Eye (tissue), 1 donor: Measurements from ENCODE around the gene PARVA.

Experiments used
- DNase-seq: peaks from one replicate; pipeline ENCODE4 v3.0.0-alpha.2; 2015

The PARVA gene

DNA sequence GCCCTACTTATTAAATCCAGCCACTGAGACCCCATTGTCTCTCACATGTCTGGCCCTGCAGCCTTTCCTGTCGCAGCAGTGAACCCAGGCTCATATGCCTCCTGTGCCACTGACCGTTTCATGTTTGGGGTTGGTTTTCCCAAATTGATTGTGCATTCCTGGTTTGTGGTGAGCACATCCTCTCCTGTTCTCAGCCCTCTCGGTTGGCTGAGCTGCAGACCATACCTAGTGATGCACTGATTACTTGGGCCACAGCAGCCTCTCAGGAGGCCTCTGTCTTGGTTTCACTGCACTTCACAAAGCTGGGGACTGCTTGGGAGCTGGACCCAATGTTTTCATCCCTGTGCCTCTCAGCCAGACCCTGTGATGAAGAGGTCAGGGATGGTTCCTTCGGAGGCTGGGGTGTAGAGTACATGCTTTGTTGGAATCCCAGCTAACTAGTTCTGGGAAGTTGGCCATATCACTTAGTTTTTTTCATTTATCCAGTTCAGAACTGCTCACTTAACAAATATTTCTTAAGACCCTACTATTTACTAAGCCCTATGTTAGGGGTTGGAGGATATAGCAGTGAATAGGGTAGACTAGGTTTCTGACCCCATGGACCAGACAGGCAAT lies 30.9 kb downstream of the PARVA start:
- DNase-seq = no peak

DNA sequence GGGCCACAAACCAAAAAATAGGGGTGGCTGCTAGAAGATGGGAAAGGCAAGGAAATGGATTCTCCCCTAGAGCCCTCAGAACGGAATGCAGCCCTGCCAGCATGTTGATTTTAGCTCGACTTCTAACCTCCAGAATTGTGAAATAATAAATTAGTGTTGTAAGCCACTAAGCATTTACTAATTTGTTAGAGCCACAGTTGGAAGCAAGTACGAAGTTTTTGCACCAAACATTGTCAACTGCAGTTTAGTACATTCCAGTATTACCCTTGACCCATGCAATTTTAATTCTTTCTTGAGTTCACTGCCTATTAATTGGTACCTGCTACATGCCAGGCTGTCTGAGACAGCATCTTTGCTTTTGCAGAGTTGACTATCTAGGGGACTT lies 32.2 kb downstream of the PARVA start:
- no peak for DNase-seq

DNA sequence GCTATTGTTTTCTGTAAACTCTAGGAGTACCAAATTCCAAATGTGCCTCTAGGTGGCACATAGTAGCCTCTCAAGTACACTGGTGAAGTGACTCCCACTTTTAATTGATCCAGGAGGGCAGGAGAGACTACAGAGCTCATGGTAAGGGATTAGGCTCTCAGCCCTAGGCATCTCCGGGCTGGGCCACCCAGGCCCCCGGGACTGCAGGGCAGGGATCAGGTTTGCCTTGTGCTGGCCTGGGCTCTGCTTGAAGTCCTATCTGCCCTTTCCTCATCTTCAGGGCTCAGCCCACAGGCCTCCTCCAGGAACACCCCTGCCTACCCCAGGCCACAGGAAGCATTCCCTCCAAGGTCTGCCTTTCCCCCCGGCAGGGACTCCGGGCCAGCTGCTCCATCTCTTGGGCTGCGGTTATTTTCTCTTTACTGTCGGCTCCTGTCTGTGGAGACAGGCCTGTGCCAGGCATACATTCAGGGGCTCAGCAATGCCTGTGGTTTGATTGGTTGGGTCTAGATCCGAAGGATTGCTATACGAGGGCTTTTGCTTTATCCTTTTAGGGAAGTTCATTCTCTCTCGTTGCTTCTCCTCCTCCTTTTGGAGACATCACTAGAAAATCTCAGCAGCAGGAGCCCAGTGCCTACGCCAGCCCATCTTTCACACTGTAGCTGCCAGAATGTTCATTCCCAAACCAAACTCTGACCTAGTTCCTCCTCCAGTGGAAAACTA lies 32.8 kb downstream of the PARVA start:
- DNase-seq = no peak

DNA sequence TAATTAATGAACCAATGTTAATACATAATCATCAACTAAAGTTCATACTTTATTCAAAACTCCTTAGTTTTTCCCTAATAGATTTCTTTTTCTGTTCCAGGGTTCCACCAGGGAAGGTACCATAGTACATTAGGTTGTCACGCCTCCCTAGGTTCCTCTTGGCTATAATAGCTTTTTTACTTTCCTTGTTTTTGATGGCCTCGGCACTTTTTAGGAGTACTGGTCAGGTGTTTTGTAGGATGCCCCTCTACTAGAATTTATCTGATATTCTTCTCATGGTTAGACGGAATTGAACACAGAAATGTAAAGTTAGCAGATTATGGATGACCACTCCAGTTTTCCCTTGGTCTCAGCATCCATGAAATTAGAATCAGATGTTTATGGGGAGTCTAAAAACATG lies 34.0 kb downstream of the PARVA start:
- no peak for DNase-seq

DNA sequence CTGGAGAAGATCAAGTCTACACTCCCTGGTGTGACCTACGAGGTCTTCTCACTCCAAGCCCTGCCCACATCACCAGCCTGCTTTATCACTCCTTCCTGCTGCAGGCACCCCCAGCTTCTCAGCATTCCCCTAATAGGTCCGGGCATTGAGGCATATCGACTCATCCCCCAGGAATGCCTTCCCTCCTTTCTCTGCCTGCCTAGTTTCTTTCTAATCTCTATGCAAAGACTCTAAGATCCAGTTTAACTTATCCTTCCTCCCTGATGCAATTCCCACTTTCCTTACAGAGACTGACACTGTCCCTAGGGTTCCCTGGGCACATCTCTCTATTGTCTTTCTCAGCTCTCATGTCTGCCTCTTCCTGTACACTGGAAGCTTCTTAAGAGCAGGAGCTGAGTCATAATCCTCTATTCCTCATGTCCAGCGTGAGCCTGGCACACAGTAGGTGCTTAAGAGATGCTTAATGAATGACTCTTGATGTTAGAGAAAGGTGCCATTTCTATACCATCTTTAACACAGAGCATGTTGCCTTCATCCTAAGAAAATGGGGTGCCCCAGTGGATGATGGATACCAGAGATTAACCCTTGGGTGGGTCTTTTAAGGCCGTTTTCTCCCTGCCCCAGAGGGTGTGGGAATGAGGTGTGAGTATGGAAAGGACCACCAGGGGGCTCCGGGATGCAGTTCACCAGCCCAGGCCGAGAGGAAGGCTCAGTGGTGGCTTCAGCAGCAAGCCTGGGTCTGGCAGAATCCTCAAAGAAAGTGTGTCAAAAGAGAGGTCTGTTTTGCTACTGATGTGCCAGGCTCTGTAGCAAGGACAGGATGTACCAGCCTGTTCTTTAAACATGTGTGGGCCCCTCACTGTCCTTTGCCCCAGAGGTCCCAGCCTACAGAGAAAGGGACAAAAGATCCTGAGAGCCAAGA lies 34.7 kb downstream of the PARVA start:
- DNase-seq = peak; percentile 90

DNA sequence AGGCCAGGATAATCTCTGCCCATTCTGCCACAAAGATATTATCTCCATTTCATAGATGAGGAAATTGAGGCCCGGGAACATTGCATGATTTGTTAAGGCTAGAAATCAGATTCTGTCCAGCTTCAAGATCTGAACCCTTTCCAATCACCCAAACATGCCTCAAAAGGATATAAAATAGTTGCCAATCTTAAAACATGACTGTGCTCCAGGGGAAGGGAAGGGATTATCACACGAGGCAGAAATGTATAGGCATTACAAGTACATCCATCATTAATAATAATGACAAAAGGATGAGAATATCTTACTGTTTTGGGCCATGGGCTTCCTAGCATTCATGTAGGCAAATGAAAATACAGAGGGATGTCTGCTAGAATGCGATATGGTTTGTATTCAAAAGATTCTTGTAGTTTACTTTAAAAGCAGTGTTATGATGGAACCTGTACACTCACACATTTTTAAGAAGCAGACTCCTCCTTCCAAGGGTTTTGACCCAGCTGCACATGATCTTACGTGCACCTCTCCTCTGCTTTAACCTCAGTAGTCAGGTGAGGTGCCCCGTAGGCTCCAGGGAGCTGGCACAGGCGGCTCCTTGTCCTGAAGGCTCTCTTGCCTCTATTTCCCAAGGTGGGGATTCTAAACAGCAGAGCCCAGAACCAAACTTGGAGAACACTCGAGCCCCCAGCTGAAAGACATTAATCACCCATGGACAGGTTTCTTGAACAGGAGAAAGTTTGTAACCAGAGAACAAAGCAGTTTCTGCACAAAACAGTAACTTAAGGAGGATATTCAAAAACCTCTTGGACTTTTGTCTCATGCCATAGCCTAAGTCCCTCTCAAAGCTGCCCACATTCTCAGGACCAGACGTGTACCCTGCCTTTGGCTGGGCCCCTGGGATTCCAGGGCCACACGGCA lies 36.0 kb downstream of the PARVA start:
- DNase-seq = no peak

DNA sequence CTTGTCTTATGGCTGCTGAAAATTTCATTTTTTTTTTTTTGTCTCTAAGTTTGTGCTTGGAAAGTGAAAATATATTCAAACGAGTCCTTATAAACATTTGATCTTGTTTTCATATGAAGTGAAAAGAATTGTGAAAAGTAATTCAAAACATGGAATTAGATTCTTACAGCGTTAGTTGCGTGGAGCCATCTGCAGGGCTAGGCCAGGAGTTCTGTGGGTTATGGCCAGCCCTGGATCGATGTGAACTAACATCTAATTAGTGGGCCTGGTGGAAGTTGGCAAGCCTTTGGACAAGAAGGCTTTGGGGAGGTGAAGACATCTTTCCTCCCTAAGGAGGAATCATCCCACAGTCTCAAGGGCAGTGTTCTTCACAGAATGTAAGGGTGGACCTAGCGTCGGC lies 37.2 kb downstream of the PARVA start:
- DNase-seq = no peak

DNA sequence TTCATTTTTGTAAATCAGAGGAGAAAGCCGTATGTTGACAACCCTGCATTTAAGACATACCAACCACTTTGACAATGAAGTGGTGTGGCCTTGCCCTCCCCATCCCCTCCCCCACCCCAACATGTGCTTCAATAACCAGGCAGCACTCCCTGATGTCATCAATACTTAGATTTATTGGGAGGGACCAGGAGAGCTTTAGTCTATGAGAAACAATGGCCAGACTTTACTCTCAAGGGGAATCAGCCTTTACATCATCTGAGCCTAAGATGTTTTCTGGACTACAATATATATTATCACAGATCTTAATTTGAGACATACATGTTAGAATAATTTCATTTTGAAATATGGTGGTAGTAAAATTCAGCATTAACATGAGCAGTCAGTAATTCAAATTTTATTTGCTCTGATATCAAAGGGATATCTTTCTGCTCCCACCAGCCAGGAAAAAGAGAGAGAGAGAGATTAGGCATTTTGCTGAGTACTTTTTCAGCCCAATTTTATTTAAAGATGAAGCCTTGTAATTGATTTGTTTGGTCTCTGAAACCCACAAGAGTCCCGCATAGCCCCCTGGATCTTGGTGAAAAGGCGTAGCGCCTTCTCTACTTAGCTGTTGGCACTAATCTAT lies 38.1 kb downstream of the PARVA start:
- no peak for DNase-seq

DNA sequence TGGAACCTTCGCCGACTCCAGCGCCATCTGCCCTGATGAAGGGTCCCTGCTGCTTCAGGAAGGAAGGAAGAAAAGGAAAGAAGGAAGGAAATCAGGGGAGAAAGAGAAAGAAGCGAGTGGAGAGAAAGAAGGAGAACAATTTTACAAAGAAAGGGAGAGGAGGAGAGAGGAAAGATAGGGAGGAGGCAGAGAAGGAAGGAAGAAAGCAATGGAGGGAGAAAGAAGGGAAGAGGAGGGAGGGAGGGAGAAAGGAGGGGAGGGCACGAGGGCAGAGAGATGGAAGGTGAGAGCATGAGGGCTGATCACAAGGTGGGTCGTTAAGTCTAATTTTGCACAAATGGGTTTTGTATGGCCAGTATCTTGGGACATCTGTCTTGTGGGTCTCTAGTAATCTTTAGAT lies 39.2 kb downstream of the PARVA start:
- no peak for DNase-seq

DNA sequence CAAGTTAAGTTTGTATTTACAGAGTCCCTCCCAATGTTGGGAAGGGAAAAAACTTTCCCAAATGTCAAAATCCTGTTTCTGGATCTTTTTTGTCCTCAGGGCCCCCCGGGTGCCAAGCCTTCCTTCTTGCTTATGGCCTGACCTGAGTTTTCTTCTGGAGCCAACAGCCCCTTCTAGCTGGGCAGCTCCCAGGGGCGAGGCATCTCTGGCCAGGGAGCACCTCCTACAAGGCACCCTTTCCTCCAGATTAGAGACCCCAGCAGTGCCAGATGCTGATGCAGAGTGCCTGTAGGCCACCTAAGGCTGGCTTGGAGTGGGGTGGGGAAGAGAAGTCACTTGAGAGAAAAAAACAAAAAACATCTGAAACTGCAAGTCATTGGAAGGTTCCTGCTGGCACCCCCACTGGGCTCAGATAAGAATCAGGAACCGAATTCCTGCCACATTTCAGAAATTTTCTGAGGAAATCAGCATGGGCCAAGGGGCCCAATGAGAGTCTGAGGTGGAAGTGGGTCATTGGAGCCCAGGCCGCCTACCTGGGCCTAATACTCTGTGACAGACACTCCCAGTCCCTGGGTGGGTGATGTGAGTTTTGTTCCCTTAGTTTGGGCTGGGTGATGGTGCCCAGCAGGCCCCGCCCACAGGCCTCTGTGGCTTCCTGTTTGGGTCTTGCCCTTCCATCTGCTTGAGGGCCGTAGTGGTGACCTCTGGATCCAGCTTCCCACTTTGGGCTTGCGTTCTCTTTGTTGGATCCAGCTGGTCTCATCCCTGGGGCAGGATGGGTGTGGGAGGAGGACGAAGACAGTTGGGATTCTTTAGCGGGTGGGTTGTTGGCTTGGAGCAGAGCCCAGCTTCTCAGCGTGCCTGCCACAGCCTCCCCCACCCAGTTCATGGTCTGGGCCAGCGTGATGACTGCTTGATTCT lies 40.6 kb downstream of the PARVA start:
- DNase-seq = no peak

DNA sequence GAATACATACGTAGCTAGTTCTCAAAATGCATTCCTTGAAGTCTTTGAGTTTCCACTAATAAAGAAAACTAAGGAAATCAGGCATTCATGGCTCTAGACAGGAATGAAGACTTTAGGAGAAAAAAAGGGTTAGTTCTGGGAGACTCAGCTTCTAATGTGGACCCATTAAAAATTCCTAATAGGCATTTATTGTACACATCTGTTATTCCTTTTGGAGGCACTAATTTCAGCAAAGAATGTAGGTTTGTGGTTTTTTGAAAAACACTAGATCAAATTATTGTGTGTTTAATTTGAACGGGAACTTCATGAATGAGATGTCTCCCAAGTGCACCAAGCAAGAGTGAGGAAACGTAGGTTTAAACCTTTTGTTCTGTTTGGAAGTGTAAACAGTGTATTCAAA lies 42.7 kb downstream of the PARVA start:
- no peak for DNase-seq

DNA sequence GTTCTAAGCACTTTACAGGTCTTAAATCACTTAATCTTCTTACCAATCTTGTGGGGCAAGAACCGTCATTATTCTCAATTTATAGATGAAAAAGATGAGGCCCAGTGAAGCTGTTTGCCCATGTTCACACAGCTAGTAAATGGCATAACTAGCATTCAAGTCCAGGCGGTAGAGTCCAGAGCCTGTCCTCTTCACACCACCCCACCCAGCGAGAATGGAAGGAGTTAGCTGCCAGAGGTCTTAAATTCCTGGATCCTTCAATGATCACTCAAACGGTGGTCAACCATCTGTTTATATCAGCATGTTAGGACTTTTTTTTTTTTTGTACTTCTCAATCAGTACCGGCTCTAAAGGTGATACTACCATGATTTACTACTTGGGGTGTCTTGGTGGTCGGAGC lies 43.3 kb downstream of the PARVA start:
- no peak for DNase-seq

DNA sequence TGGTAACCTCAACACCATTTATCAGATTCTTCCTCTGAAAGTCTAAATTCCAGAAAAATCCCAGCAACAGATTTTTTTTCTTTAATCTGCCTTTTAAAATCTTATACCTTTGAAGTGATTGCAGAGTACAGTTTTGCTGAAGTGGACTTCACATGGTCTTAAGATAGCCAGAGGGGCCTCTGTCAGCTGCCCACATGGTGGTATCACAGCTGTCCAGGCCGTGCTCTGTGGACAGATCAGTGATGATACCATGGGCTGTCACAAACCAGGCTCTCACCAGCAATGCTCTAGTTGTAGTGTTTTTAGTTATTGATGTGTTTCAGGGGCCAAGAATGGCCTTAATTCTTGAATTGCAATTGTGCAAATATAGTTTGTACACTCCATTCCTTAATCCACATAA lies 44.0 kb downstream of the PARVA start:
- no peak for DNase-seq

DNA sequence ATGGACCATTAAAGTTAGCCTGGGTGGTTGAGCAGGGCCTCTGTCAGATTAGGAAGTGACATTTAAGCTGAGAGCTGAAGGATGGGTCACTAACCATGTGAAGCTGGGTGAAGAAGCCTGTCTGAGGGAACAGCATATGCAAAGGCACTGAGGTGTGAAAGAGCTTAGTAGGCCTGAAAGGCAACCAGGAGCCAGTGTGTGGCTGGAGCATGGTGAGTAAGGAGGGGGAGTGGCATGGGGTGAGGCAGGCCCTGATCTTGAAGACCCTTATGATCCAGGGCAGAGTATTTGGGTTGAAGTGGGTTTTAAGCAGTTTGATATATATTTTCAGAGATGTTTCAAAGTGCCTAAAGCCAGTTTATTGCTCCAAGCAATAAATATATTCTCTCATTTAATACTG lies 48.8 kb downstream of the PARVA start:
- DNase-seq = no peak

DNA sequence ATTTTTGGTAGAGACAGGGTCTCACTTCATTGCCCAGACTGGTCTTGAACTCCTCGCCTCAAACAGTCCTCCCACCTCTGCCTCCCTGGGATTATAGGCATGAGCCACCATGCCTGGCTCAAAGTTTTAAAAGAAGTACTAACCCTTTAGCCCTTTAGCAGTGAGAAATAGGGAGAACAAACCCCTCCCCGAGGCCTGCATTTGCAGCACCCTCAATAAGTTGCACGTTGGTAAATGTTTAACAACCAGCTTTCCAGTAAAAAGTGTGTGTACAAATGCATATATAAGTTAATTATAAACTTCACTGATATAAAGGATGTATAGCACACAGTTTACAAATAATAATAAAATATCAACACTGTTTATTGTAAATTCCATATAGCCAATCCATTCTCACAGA lies 51.8 kb downstream of the PARVA start:
- DNase-seq = no peak

DNA sequence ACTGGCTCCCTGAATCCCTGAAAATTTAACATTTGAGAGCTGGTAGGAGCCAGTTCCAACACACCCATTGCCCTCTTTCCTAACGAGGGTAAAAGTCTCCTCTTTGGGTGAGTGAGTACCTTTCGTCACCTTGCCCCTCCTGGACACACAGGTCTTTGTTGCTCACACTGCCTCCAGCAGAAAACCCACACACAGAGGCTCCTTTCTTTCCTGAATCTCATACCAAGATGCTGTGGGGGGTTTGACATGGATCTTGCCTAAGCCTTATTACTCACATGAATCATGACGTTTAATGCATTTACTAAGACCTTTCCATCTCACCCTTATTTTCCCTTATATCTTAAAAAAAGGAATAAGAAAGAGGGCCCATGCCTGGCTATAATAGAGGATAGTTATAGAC lies 53.0 kb downstream of the PARVA start:
- no peak for DNase-seq

DNA sequence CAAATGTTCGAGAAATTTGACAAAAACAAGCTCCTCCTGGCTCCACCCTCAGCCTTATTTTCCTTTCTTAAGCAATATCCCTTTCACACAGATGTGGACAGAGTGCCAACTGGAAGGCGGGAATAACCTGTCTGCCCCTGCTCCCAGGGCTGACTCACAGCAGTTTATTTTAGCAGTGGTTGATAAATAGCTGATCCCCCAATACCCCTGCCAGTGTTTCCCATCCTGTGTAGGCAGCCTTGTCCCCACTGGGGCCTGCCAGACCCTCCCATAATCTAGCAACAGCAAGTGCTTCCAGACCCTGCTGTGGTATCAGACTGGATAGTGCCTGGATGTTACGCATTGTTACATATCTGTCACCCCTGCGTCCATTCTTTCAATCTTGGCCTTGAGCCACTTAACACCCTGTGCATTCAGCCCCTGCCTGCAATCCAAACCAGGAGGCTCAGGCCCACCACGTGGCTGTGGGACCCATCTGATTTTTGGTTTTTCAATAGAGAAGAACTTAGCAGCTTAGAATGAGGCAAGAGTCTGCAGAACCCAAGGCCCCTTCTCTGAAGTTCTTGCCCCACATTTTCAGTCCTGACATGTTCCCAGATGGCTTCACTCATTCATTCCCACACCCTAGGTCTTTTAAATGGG lies 53.7 kb downstream of the PARVA start:
- no peak for DNase-seq

DNA sequence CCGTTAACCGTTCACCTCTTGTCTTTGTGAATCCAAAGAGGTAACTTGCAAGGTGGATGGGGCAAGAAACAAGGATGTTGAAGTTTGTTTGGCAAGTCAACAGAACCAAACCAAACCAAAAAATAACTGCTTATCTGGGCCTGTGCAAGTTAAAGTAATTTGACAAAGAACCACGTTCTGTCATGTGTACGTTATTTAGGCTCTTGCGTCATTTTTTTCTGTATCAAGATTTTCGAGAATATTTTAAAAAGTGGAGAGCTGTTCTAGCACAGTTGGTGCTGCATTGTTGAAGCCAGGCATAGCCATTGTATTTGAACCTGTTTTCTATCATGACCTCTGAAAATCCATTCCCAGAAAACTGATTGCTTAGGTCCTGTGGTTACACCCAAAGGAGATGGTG lies 55.1 kb downstream of the PARVA start:
- no peak for DNase-seq

DNA sequence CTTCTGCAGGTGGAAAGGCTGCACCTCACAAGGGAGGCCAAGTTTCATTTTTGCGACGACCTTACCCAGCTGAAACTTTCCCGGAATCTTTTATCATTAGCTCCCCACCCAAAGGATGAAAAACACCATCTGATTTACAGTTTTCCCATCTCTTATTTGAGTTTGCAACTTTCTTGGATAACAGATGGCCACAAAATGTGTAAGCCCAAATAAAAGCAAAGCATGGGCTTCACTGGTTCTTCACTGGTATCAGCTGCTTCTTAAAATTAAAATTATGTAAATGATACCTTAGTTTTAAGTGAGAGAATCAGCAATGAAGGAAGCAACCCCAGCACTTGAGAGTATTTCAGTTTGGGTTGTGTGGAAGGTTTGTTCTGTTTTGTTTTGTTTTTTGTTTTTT lies 55.8 kb downstream of the PARVA start:
- no peak for DNase-seq

DNA sequence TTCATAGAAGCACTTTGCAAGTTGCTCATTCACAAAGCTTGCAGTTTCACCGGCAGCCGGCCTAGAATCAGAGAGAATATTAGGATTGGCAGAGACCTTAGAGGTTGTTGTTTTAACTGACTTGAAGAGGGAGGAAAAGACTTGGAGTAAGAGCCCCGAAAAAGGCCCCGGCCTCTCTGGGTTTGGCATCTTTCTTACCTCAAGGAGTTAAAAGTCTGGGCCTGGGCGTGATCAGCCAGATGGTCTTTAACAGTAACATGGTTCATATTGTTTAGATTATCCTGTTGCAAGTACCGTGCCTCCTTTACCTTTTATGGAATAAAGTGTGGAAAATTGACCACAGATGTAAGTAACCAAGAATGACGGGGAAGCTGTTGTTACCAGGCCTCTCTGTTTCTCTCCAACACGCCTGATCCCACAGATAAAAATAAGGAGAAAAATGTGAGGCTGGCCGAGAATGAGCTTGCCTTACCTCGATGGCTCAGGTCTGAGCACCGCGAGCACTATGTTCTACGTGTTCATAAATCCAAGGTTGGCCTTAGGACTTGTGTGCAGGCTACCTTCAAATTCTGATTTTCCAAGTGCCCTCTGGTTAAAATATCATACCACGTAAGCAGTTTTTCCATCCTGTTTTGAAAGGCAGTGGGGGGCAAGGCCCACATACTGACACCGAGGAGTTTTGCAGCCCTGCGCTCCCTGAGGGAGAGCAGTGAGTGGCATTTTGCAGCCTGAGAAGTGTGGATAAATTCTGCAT lies 56.4 kb downstream of the PARVA start:
- DNase-seq = peak; percentile 76
